GM19239 (cell line): ENCODE measurements around the gene CENPT.
"Not testable (repeated sequence)": the region's sequence is repeated elsewhere in the genome, so short reads cannot be mapped to it uniquely, and the experiment has no call there.

ENCODE experiments used
- DNase-seq: peaks from one replicate; pipeline ENCODE4 v3.0.0; 2011; ENCODE audit warnings: low spot score; ENCODE audit not compliant: insufficient read length
- FAIRE-seq: peaks from 2 replicates; lab custom pipeline; 2011; peaks lifted over from hg19 to GRCh38; lab: Jason Lieb, UNC

CENPT gene

GRCh38 chr16:67855789-67856188 lies 8.3 kb upstream of the CENPT start:
- no peak for FAIRE-seq
- DNase-seq: no peak

- FAIRE-seq (no peak), DNase-seq (no peak)
These were observed 6.2 kb upstream of the CENPT start for GRCh38 chr16:67853670-67854069.

GRCh38 chr16:67848118-67848517 lies 625 bp upstream of the CENPT start:
- DNase-seq (no peak), FAIRE-seq (no peak)

GRCh38 chr16:67846320-67847063 lies 1.0 kb downstream of the CENPT start, which contains the start of gene NUTF2:
NUTF2 (plus strand) TSS chr16:67846933; CDS start chr16:67865131, 18,198 bp downstream.
- DNase-seq (peak; percentile 94), FAIRE-seq (peak; percentile 89)

- FAIRE-seq: peak; percentile 31
- DNase-seq: no peak
These were observed 1.5 kb downstream of the CENPT start for GRCh38 chr16:67846063-67846319.

GRCh38 chr16:67845291-67846062 lies 2.0 kb downstream of the CENPT start:
- FAIRE-seq: peak; percentile 45
- DNase-seq: no peak

GRCh38 chr16:67844497-67844896 lies 3.0 kb downstream of the CENPT start:
- DNase-seq: no peak

GRCh38 chr16:67843343-67843765 lies 4.1 kb downstream of the CENPT start:
- FAIRE-seq (no peak), DNase-seq (no peak)

More at GRCh38 chr16:67844497-67844896, 3.0 kb downstream of the CENPT start:
- FAIRE-seq: no peak

GRCh38 chr16:67842509-67843342 lies 4.8 kb downstream of the CENPT start:
- DNase-seq (peak; percentile 41), FAIRE-seq (no peak)

GRCh38 chr16:67841816-67842508 lies 5.5 kb downstream of the CENPT start, which contains the start of gene THAP11:
THAP11 (plus strand) TSS chr16:67842320; CDS start chr16:67842555, 235 bp downstream.
- peak; percentile 89 for DNase-seq
- peak; percentile 71 for FAIRE-seq

GRCh38 chr16:67841198-67841815 lies 6.2 kb downstream of the CENPT start:
- DNase-seq (no peak), FAIRE-seq (no peak)

GRCh38 chr16:67837811-67838210 lies 9.7 kb downstream of the CENPT start:
- no peak for FAIRE-seq
- no peak for DNase-seq

GRCh38 chr16:67837190-67837589 lies 10.3 kb downstream of the CENPT start:
- DNase-seq, FAIRE-seq: not testable (repeated sequence)

GRCh38 chr16:67834242-67834614 lies 13.3 kb downstream of the CENPT start:
- DNase-seq: no peak
- FAIRE-seq: no peak

GRCh38 chr16:67833415-67834241 lies 13.9 kb downstream of the CENPT start:
- FAIRE-seq (peak; percentile 98), DNase-seq (peak; percentile 96)

- DNase-seq (no peak), FAIRE-seq (no peak)
These were observed 14.5 kb downstream of the CENPT start for GRCh38 chr16:67833030-67833414.

GRCh38 chr16:67828651-67829050 lies 18.8 kb downstream of the CENPT start:
- DNase-seq (no peak), FAIRE-seq (no peak)

GRCh38 chr16:67825906-67826305 lies 21.6 kb downstream of the CENPT start:
- FAIRE-seq: no peak
- DNase-seq: no peak

- no peak for DNase-seq
- FAIRE-seq: no peak
These were observed 22.4 kb downstream of the CENPT start for GRCh38 chr16:67825119-67825518.
